HCT116 (cell line): Measurements from ENCODE around the gene TTC38.

Source experiments
- CEBPB ChIP-seq: IDR thresholded peaks from 2 replicates; pipeline ENCODE4 v1.6.1; 2012; ENCODE audit warnings: low read depth
- EZH2 ChIP-seq: fragments of 200-600 bp; sonication (generic); IDR thresholded peaks from 2 replicates; pipeline ENCODE4 v1.6.1; 2017; ENCODE audit warnings: antibody characterized with exemption, mixed run types
- EZH2phosphoT487 ChIP-seq: fragments of 200-600 bp; IDR thresholded peaks from 2 replicates; pipeline ENCODE4 v1.6.1; 2018; ENCODE audit warnings: antibody characterized with exemption, borderline replicate concordance
- POLR2A ChIP-seq: IDR thresholded peaks from 2 replicates; pipeline ENCODE4 v1.7.0; 2011; ENCODE audit warnings: borderline replicate concordance; ENCODE audit not compliant: insufficient read depth, insufficient read length; ENCODE audit errors: extremely low read depth
- POLR2AphosphoS5 ChIP-seq: IDR thresholded peaks from 2 replicates; pipeline ENCODE4 v1.6.1; 2011; ENCODE audit warnings: mild to moderate bottlenecking, low read depth, low read length, moderate library complexity
- RAD21 ChIP-seq: IDR thresholded peaks from 2 replicates; pipeline ENCODE4 v1.6.1; 2012; ENCODE audit warnings: low read depth, mild to moderate bottlenecking
- SIN3A ChIP-seq: IDR thresholded peaks from 2 replicates; pipeline ENCODE4 v1.6.1; 2012; ENCODE audit warnings: low read depth
- TCF7L2 ChIP-seq: IDR thresholded peaks from 2 replicates; pipeline ENCODE4 v1.7.0; 2011; ENCODE audit warnings: borderline replicate concordance, inconsistent platforms; ENCODE audit not compliant: insufficient read depth, insufficient read length; ENCODE audit errors: extremely low read depth
- YY1 ChIP-seq: IDR thresholded peaks from 2 replicates; pipeline ENCODE4 v1.6.1; 2011; ENCODE audit warnings: low read length, low read depth, moderate library complexity, mild to moderate bottlenecking; ENCODE audit not compliant: insufficient replicate concordance; ENCODE audit errors: extremely low read depth
- TF ChIP-seq, protein P1 (sequence below), 3 experiments: fragments of 200-600 bp in 1 of 3; sonication (generic) in 1 of 3; IDR thresholded peaks in 2 of 3; conservative IDR thresholded peaks in 1 of 3; 2 replicates each; pipeline ENCODE4 v1.5.1; 2012 to 2017; ENCODE audit warnings: low read depth in 2 of 3, low read length in 2 of 3, antibody characterized with exemption in 1 of 3, borderline replicate concordance in 1 of 3, control low read depth in 1 of 3, mild to moderate bottlenecking in 1 of 3, mixed read lengths in 1 of 3, mixed run types in 1 of 3, moderate library complexity in 1 of 3; ENCODE audit not compliant: insufficient read depth in 1 of 3
- TF ChIP-seq, protein P2 (sequence below): IDR thresholded peaks from 2 replicates; pipeline ENCODE4 v1.6.1; 2012

DNA sequence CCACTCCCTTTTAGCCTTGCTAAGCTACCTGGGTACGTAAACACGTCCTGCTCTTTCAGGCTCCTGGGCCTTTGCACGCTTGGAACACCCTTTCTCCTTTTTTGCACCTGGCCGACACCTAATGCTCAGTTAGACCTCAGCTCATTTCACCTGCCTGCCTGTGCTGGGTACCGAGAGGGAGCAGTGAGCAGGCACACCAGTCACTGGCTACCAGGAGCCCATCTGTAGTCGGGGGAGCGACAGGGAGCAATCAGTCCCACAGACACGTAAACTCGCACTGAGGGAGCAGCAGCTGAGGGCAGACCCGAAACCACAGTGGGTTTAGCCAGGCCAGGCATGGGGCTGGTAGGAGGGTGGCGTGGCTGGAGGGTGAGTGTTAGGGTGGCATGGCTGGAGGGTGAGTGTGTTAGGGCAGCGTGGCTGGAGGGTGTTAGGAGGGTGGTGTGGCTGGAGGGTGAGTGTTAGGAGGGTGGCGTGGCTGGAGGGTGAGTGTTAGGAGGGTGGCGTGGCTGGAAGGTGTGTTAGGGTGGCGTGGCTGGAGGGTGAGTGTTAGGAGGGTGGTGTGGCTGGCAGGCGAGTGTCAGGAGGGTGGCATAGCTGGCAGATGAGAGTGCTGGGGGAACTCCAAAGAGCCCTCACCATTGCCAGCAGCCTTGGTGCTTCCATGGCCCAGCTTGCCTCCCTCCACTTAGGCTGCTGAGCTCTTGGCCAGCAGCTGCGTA is 22.5 kb downstream of the TTC38 start:
- TF ChIP-seq, protein P1, sequence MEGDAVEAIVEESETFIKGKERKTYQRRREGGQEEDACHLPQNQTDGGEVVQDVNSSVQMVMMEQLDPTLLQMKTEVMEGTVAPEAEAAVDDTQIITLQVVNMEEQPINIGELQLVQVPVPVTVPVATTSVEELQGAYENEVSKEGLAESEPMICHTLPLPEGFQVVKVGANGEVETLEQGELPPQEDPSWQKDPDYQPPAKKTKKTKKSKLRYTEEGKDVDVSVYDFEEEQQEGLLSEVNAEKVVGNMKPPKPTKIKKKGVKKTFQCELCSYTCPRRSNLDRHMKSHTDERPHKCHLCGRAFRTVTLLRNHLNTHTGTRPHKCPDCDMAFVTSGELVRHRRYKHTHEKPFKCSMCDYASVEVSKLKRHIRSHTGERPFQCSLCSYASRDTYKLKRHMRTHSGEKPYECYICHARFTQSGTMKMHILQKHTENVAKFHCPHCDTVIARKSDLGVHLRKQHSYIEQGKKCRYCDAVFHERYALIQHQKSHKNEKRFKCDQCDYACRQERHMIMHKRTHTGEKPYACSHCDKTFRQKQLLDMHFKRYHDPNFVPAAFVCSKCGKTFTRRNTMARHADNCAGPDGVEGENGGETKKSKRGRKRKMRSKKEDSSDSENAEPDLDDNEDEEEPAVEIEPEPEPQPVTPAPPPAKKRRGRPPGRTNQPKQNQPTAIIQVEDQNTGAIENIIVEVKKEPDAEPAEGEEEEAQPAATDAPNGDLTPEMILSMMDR (IDR thresholded peaks at IDR 0.05 in 2 of 3, conservative IDR thresholded peaks at IDR 0.05 in 1 of 3; ENCODE audit: borderline replicate concordance in 1 of 3, insufficient read depth in 1 of 3, low read depth in 2 of 3, low read length in 2 of 3): no peak
- TF ChIP-seq EZH2phosphoT487 (no peak), POLR2A (no peak), CEBPB (no peak), TCF7L2 (no peak), YY1 (no peak), POLR2AphosphoS5 (no peak), EZH2 (no peak), RAD21 (no peak), SIN3A (no peak)
- TF ChIP-seq, protein P2, sequence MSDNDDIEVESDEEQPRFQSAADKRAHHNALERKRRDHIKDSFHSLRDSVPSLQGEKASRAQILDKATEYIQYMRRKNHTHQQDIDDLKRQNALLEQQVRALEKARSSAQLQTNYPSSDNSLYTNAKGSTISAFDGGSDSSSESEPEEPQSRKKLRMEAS: no peak
